KG1 (cell line): ENCODE measurements around the gene TMSB15A.
"Not testable (repeated sequence)": the region's sequence is repeated elsewhere in the genome, so short reads cannot be mapped to it uniquely, and the experiment has no call there.

Source experiments
- DNase-seq: peaks from one replicate; lab custom pipeline; 2025; lab: John Stamatoyannopoulos, UW

The TMSB15A gene

DNA sequence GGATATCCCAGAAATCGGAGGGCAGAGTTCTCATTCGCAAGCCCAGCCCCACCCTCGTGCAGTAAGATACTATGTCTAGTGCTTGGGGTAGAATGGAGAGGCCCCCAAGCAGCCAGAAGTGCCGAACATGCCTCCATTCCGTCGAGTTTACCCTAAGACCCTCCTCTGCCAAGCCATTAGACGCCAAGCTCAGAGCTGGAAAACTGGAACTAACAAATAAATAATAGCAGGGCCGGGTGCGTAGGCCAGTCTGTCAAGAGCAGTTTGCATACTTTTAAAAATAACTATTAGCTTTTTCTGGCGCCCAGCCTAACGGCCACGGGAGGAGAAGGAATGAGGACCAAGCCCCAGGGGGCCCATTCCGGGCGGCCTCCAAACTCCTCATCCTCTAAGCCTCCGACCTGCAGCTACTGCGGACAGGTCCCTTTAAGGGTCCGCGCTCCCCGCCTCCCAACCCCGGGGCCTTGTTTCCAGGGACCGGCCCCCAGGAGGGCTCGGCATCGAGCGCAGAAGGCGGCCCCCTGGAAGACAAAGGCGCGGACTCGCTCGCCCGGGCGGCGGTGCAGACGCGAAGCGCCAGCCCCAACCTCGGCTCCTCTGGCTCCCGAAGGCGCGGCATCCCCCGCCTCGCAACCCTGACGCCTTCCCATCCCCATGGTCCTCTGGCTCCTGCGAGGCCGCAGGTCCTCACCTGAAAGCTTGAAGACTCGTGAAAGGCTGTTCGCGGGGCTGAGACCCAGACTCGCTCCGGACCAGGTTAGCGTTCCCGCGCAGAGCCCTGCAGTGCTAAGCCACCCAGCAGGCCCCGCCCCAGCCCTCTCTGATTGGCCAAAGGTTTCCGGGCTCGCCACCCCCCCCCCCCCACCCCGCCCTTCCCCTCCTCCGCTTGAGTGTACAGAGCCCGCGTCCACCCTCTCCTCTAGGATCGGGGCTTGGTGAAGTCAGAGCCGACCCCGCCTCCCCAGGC is at the start of gene TMSB15A:
Gene TMSB15A (minus strand): TSS at position 765 of the 967 bp plus-strand sequence.
- no peak for DNase-seq

DNA sequence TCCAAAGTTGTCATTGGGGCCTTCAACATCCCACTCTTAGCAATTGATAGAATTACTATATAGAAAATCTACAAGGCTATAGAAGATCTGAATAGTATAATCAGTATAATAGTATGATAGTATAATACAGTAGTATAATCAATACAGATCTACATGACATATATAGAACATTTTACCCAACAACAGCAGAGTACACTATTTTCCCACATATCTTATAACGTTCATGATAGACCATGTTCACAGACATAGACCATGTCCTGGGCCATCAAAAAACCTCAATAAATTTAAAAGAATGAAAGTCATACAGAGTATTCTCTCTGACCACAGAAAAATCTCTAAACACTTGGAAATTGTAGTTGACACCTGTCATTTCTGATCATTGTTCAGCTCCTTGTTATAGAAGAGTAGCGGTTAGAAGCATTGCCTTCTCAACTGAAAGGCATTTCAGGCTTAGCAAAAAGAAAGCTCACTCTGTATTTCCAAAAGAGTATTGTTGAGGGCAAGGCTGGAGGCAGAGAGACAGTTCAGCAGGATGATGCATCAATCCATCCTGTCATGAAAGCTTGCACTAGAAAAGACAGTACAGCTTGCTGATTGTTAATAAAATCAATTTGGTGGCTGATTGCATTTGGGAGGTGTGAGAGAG is 44.0 kb upstream of the TMSB15A start:
- no peak for DNase-seq

DNA sequence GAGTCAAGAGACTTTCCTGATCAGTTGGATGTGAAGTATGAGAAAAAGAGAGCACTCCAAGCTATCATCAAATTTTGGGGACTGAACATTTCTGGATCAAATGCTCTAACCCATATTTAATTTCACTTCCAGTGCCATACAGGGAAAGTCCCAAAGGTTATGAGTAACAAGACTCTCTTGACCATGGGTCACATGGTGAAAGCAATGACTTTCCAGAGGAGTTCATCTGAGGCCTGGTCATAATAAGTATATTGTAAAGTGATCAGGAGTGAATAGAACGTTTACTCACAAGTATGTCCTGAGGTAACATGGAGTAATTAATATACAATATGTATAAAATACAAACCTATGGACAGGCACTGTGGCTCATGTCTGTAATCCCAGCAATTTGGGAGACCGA is 42.1 kb upstream of the TMSB15A start:
- no peak for DNase-seq

DNA sequence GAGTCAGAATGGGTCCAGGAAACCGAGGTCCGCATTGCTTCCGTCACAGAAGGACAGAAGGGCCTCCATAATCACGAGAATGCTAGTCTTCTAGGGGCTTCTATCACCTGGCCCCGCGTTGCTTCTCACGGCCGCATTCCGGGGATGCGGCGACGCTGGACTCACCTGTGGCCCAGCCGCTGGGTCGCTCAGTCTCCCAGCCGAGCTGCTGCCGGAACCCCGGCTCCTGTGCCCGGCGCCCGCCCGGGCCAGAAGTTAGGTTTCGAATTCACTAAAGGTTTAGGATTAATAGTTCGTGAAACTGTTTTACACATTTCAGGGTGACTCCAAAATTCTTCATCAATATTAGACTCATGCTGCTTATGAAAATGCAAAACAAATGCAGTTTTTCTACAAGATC is 31.7 kb upstream of the TMSB15A start:
- DNase-seq, result no peak

DNA sequence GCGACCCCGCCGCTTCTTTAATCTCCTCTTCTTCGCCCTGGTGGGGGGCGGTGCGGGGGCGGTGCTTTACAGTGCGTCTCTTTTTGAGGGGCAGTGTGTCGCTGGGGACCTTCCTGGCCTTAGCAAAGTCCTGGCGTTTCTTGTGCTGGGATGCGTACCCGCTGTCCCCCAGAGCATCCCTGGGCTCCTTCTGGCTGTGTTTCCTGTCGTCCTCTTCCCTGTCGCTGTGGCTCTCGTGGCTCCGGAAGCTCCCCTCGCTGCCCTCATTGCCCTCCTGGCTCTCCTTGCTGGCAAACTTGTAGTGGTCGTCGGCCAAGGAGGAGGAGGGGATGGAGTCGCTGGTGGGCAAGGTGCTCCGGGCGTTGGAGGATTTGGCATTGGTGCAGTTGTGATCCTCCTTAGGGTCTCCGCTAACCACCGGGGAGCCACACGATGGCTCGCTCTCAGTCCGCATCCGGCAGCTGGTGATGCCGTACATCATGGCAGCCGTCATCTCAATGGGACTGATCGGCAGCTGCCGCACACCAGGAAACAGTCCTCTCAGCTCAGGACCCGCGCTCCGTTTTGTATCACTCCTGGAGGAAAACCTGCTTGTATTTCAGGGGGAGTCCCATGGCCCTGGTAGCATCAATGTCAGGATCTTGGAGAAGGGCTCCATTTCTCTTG is 30.4 kb upstream of the TMSB15A start:
- DNase-seq, result no peak

DNA sequence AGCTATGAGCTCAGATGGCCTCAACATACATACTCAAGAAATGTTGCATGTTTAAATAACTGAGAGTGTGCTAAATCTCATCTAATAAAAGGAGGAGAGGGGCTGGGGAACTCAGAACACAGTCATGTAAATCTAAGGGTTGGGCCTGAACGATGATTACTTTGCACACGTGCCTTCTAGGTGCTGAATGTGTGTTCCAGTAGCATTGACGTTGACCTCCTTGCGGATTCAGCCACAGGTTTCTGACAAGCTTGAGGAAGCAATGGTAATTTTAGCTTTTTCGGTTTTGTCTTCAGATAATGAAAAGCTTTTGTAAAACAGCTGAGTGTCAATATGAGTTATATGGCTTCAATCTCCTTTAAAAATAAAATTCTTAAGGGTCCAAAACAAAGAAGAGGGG is 29.6 kb upstream of the TMSB15A start:
- DNase-seq, result not testable (repeated sequence)

DNA sequence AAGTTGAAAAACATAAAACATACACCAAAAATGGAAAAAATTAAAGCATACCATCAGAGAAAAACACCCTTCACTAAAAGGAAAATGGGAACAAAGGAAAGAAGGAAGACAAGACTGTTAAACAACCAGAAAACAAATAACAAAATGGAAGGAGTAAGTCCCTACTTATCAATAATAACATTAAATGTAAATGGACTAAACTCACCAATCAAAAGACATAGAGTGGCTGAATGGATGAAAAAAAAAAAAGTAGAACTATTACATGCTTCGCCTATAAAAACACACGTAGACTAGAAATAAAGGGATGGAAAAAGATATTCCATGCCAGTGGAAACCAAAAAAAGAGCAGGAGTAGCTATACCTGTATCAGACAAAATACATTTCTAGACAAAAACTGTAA is 19.4 kb upstream of the TMSB15A start:
- no peak for DNase-seq

DNA sequence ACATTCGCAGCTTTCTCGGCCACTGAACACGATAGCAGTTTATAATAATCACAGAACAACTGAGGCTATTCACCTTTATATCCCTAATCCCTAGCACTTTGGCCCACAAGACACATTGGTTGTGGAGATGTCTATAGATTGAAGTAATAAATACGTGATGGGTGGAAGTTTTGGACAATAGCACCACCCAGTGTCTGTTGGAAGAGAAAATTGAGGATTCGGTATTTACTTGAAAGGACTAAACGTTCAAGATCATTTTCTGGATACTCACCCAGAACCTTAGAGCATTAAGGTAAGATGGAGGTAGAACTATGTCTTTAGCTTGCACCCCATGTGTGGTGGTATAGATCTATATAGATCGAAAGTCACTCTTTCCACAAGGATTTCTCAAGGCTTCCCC is 787 bp upstream of the TMSB15A start:
- DNase-seq, result peak; percentile 0

DNA sequence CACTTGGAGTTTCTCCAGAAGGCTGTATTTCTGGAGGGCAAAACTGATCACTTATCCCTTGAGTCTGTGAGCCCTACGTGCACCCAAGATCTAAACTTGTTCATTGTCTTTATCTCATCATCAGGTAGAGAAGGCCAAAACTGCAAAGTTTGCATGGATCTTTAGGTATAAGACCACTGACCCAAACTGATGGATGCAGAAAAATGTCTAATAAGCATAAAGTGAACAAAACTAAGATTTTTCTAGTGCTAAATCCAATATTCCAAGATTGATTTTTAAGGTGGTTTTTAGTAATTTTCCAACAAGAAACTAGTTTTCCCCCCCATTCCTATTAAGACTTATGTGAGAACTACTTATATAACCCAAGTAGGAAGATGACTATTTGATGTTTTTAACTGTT is 2.0 kb downstream of the TMSB15A start:
- DNase-seq, result no peak

DNA sequence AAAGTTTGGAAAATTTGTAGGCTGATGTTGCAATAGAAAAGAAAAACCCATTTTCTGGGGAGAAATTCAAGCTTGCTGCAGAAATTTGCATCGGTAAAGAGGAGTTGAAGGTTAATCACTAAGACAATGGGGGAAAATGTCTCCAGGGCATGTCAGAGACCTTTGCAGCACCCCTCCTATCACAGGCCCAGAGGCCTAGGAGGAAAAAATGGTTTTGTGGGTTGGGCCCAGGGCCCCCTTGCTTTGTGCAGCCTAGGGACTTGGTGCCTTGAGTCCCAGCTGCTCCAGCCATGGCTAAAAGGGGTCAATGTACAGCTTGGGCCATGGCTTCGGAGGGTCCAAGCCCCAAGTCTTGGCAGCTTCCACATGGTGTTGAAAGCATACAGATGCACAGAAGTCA is 17.8 kb downstream of the TMSB15A start:
- DNase-seq, result no peak

DNA sequence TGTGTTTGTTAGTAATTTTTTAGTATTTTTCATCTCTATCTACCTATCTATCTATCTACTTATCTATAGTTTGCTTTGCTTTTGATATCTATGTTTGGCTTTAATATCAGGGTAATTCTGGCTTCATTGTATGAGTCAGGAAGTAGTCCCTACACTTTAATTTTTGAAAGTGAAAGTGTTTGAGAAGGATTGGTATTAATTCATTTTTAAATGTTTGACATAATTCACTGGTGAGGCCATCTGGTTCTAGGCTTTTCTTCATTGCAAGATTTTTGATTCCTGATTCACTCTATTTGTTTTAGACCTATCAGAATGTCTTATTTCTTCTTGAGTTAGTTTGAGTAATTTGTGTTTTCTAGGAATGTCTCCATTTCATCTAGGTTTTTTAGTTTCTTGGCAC is 24.8 kb downstream of the TMSB15A start:
- DNase-seq, result no peak

DNA sequence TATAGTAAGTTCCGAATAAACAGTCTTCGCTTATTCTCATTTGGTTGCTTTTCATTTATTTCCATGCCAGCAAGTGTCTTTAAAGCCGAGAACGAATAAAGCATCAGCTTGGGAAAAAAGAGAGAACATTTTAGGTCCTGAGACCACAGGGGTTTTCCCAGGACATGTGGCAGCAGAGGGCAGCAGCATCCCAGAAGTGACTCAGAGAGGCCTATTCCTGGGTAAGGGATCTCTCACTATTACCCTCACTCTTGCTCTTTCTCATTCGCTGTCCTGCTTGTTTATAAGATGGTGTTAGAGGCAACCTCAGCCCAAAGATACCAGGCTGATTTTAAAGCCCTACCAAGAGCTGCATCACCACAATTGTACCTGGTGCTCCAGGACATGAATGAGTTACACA is 37.8 kb downstream of the TMSB15A start:
- not testable (repeated sequence) for DNase-seq

DNA sequence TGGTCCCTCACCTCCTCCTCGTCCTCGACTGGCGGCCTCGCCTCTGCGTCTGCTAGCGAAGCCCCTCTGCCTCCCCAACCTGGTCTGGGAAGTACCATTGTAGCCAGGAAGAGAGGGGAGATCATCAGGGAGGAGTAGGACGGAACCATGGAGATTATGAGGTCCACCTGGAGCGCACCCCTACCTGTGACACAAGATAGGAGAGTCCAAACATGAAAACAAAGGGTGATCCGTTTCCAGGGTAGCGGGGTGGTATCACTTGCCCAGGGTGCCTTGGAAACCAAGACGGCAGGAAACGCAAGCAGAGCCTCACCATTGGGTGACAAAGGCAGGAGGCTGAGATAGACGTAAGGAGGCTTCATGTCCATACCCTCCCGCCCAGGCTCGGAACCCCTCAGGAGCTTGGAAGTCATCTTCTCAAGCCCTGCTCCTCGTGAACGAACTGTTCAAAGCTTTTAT is 44.7 kb downstream of the TMSB15A start, which contains the start of gene TCP11X2:
Gene TCP11X2 (minus strand): TSS at position 51 of the 459 bp plus-strand sequence.
- not testable (repeated sequence) for DNase-seq

DNA sequence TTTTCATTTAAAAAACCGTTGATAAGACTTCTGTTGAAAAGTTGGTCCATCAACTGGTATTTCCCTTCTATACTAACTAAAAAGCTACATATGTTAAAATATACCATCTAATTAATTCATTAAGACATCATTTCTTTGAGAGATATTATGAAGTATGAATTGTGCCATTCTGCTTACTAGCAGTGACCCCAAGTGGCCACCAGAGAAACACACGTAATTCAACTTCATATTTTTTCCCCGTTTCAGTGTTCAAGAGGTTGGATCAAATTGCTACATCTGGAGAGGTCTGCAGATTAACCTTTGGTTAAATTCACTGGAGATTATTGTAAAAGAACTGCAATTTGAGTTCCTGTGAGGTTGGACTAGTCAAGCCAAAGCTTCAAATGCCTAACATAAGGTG is 46.3 kb downstream of the TMSB15A start:
- DNase-seq, result not testable (repeated sequence)
